SK-N-MC (cell line): ENCODE measurements around the gene AJAP1.

Source experiments
- EZH2 ChIP-seq: fragments of 200-600 bp; sonication (generic); IDR thresholded peaks from one replicate; pipeline ENCODE4 v1.6.1; 2017; ENCODE audit warnings: antibody characterized with exemption
- FOXP2 ChIP-seq: optimal IDR thresholded peaks from 2 replicates; pipeline ENCODE3; 2011; ENCODE audit warnings: mild to moderate bottlenecking, moderate library complexity; ENCODE audit not compliant: insufficient read depth; ENCODE audit errors: extremely low read length, control extremely low read depth
- POLR2AphosphoS5 ChIP-seq: IDR thresholded peaks from 2 replicates; pipeline ENCODE4 v1.6.1; 2012; ENCODE audit warnings: mild to moderate bottlenecking, low read depth, low read length, borderline replicate concordance

DNA sequence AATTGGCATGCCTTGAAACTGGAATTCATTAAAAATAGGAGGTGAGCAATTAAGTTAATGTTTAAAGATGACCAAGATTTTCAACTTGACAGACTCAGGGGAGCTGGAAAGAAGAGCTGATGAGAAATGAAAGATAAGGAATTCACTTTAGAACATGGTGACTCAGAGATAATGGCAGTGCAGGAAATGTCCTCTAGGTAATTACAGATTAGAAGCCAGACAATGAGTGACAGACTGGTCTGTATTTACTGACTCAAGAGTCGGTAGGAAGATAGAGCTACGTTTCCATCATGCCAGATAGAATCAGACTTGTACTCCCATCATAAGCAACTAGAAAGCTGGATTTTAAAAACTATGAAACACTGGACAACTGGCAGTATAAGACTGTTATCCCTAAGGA lies 151.6 kb downstream of the AJAP1 start:
- TF ChIP-seq POLR2AphosphoS5: no peak
- no peak for TF ChIP-seq EZH2
- TF ChIP-seq FOXP2: no peak
